CD4-positive, alpha-beta T cell treated with Interleukin-6 for 4 hours (primary cell): ENCODE results near the gene FASLG.
A peak's percentile ranks its signal among the peaks of the same experiment; 100 is the strongest.

ENCODE experiments used
- DNase-seq: peaks from one replicate; pipeline ENCODE4 v3.0.0-alpha.2; 2020; ENCODE audit warnings: mixed read lengths

FASLG gene

GRCh38 chr1:172647110-172647564 is 11.8 kb upstream of the FASLG start:
- peak; percentile 46 for DNase-seq

- DNase-seq = no peak
Observed at GRCh38 chr1:172647987-172648386, 10.9 kb upstream of the FASLG start.

DNA sequence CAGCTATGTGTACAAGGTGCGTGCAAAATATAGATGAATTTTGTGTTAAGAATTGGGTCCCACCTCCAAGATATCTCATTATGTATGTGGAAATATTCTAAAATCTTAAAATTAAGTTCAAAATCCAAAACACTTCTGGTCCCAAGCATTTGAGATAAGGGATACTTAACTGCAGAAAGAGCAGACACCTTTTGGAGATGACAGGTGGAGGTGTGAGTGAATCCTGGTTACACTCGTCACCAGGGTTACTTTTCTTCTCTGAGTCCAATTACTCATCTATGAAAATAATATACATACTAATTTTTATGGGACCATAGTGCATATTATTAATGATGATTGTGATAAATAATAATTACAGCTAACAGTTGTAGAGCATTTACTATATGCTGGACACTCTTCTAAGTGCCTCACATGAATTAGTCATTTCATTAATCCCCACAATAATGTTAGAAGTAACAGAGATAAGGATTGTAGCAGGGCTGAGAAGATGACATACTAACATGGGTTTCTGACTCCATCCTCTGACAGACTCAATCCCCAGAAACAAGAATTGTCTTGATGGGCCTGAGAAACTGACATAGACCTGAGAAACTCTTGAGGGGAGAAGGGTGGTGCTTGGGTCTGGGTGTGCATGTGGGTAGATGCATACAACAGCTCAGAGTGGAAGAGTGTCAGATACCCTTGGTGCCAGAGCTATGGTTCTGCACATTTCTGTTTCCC is 8.3 kb upstream of the FASLG start:
- no peak for DNase-seq

DNA sequence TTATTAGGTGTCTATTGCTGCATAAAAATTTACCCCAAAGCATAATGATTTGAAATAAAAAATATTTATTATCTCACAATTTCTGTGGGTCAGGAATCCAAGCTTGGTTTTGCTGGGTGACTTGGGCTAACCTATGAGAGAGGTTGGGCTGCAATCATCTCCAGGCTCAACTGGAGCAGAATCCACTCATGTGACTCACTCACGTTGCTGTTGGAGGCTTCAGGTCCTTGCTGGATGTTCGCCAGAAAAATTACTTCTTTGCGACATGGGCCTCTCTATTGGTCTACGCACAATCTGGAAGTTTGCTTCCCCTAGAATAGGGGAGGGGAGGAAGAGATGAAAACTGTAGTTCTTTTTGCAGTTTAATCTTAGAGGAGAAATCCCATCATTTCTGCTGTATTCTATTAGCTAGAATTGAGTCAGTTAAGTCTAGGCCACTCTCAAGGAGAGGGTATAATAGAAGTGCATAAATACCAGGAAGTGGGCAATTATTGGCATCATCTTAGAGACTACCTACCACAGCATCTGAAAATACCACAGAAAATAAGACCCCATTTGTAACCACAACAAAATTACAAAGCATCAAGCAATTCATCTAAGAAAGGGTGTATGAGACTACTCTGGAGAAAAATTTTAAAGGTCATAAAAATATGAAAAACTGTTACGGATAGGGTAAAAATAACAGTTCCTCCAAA is 5.7 kb upstream of the FASLG start:
- DNase-seq = no peak

DNA sequence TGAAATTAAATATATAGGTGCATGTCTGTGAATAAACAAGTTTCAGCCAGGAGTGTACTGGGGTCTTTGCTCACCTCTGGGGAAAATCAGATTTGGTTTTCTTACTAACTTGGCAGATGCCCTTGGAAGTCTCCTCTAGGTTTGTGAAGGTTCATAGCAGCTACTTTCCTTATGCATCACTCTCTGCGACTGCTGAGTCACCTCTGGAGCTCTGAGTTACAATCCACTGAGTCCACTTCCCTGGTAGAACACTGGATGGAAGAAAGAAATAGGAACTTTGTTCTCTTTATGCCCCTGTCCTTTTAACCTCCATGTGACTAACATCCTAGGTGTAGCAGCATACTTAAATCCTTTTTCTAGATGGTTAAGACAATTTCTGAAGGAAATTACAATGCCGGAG is 4.4 kb upstream of the FASLG start:
- no peak for DNase-seq

- no peak for DNase-seq
Observed at GRCh38 chr1:172656576-172656975, 2.3 kb upstream of the FASLG start.

DNA sequence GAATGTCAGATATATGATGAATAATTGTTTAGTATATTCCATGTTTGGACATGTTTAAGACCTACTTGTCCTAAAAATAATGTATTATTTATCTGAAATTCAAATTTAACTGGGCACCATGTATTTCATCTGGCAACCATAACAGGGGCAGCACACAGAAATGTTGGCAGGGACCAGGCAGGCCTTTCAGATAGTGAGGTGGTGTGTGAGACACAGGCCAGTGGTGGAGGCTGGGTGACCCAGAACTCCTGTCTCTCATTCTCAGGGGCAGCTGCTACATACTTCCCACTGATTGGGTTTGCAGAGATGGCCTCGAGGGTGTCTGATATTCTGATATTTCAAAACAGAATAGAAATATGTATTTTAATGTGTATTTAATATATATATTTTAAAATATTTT is 1.3 kb upstream of the FASLG start:
- no peak for DNase-seq

- no peak for DNase-seq
Observed at GRCh38 chr1:172661107-172661506, 2.2 kb downstream of the FASLG start.

GRCh38 chr1:172662464-172663109 is 3.7 kb downstream of the FASLG start:
- DNase-seq = peak; percentile 90

DNA sequence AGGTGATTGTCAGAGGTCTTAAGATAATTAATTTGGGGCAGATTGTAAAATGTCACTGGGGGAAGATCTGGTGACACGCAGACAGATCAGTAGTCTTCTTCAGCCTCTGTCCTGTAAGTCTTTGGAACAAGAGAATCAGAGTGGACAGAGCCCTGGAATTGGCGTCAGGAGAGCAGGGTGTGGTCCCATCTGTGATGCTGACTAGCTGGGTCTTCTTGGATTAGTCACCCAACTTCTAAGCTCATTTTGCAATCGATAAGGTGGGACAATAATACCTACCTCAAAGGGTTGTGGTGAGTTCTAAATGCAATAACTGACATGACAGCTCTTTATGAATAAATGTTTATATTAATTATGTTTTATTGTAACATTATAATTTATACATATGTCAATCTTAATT is 4.8 kb downstream of the FASLG start:
- no peak for DNase-seq

DNA sequence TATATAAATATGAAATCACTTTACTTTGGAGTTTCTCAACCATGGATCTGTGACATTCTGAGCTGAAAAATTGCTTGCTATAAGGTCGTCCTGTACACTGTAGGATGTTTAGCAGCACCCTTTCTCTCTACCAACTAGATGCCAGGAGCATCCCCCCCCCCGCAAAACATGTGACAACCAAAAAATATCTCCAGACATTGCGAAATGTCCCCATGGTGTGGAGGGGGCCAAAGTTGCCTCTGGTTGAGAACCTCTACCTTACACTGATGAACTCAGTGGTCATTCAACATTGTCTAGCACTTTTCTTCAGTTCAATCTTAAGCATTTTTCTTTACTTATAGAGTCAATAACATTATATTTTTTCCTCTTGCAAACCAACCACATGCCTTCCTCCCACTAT is 9.2 kb downstream of the FASLG start:
- no peak for DNase-seq

GRCh38 chr1:172669011-172669410 is 10.1 kb downstream of the FASLG start:
- no peak for DNase-seq

GRCh38 chr1:172670316-172670715 is 11.4 kb downstream of the FASLG start:
- peak; percentile 31 for DNase-seq

DNA sequence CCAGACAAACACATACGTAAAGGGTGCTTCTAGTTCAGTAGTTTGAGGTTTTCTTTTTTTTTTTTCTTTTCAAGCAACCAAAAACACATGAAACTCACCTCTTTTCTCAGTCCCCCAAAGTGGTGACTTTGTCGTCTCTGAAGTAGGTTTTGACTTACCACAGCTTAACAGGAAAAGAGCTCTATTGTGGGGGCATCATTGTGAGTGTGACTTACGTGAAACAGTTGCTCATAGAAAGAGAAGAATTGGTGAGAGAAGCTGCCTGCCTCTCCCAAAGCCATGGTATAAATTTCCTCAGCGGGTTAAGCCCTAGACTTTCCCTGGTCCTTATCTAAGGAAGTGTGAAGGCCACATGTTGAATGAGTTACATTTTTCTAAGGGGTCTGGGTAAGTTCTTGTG is 11.9 kb downstream of the FASLG start:
- DNase-seq = peak; percentile 53

DNA sequence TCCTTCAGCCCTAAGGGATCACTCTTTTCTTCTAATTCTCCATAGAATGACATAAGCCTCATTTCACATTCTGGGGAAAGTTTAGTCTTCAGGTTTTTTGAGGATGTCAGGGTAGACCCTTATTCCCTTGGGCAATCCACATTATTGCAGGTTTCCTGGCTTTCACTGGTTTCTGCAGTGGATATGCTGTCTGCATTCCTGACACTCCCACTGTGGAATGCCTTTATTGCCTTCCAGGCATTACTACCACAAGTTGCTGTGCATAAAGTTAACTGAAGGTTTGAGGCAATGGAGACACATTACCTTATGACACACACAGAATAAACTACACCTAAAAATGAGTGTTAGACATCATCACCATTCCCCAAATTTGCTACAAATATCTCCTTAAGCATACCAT is 12.7 kb downstream of the FASLG start:
- no peak for DNase-seq

GRCh38 chr1:172672720-172673119 is 13.8 kb downstream of the FASLG start:
- no peak for DNase-seq

DNA sequence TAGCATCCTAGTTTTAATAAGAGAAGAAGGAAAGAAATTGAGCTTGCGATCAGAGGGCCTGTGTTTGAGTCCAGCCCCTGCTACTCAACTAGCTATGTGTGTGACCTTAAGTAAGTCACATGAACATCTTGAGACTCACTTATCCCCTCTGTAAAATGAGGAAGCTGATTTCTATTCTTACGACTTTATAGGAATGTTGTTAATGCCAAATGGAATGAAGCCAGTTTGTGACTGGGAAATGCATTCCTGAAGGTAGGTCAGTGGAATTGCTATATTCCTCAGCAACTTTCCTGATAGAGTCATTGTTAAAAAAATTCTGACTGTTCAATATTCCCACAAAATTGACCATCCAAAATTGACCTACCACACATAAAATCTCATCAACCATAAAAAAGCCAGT is 14.9 kb downstream of the FASLG start:
- no peak for DNase-seq

DNA sequence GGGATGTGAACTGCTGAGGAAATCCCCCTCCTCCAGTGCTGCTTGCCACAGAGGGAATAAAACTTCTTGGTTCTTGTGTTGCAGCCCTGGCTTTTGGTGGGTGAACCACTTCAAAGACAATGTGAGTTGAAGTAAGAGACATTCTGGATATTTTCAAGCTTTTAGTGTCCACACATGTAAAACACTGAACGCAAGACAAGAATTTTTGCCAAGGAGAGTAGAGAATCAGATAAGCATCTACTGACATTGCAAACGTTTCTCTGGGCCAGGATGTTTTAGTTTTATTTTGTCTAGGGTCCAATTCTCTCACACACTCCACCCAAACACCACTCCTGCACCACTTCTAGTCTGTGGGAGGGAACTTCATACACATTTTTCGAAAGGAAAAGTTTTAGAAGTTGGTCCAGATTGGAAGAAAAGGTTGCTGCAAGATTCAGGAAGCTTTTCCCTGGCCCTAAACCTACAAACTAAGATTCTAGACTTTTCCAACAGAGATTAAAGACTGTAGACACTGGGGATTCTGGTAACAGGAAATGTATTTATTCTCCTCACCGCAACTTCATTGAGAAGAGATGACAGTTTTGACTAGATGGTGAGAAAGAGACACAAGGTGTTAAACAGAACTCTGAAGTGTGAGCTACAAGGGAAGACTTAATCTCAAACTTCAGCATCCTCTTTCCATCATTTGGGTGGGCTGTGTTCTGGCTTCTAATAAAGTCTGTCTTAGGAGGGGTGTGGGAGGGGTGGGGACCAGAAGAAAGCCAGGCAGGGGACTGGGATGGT is 16.1 kb downstream of the FASLG start:
- DNase-seq = no peak

DNA sequence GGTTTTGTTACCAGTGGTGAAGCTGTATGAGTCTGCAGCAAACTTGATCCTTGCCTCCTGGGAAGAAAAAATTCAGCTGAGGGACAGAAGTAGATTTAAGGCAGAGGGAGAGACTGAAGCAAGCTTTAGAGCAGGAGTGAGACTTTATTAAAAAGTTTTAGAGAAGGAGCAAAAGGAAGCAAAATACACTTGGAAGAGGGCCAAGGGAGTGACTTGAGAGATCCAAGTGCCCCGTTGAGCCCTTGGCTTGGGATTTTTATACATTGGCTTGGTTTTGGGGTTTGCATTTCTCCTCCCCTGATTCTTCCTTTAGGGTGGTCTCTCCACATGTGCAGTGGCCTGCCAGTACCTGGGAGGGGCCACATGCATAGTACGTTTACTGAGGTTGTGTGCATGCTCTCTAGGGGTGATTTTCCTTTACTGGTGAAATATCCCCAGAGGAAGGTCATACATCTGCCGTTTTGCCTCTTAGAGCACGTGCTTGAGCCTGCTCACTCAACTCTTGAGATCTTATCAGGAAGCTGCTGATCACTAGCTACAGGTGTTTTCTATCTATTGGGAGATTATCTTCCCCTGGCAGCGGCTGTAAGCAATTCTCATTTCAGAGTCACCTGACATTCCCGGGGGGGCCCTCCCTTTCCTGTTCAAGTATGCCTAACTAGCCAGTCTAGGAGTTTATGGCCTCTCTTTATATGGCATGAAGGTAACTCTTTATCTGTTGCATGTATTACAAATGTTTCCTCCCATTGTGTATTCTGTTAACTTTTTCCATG is 20.3 kb downstream of the FASLG start:
- peak; percentile 30 for DNase-seq

GRCh38 chr1:172680244-172680643 is 21.3 kb downstream of the FASLG start:
- no peak for DNase-seq

DNA sequence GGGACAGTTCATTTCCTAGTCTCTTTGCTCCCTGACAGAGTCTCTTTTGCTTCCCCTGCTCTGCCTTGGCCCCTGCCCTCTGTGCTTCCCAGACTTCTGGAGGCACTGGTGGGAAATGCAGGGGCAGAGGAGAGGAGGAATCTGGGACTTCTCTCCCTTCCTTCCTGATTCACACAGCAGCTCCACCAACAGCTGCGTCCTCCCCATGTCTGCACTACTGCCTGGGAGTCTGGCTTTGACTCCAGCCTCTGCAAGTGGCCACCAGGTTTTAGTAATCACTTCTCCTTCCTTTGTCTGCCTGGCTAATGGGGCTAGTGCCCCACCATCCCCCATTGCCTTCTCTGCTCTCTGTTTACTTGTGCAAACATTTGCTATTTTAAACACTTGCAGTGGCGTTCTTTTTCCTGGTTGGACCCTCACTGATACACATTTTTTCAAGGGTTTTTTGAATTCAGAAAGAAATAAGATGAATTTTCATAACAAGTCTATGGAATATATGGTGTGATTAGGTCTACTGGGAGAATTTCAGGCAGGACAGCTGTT is 21.9 kb downstream of the FASLG start:
- no peak for DNase-seq

GRCh38 chr1:172682812-172683211 is 23.9 kb downstream of the FASLG start:
- DNase-seq = no peak
